Smooth muscle cell (in vitro differentiated cells): Measurements from ENCODE around the gene SLC30A9. TPM values are rescaled to one million over a fixed set of nuclear protein-coding genes. Genes with fewer than 3 reads are reported as not detected.

Experiments
- DNase-seq: peaks from one replicate; lab custom pipeline; 2025; ENCODE audit not compliant: unreplicated experiment; lab: John Stamatoyannopoulos, UW
- H2AFZ ChIP-seq: fragments of 200-600 bp; sonication (generic); 2 replicates; pipeline ENCODE4 v1.6.0; 2016; ENCODE audit warnings: antibody characterized with exemption, low read depth, mild to moderate bottlenecking
- H3F3A ChIP-seq: fragments of 200-600 bp; sonication (generic); 2 replicates; pipeline ENCODE4 v1.6.0; 2017; ENCODE audit warnings: antibody characterized with exemption, low read depth
- H3K27ac ChIP-seq: fragments of 200-600 bp; sonication (generic); 2 replicates; pipeline ENCODE4 v1.5.1; 2016; ENCODE audit warnings: low read depth, mild to moderate bottlenecking
- H3K27me3 ChIP-seq: fragments of 200-600 bp; sonication (generic); 2 replicates; pipeline ENCODE4 v1.6.1; 2016; ENCODE audit warnings: low read depth, mild to moderate bottlenecking
- H3K36me3 ChIP-seq: fragments of 200-600 bp; sonication (generic); 2 replicates; pipeline ENCODE4 v1.5.1; 2016; ENCODE audit warnings: low read depth
- H3K4me1 ChIP-seq: fragments of 200-600 bp; sonication (generic); 2 replicates; pipeline ENCODE4 v1.5.1; 2016; ENCODE audit warnings: low read depth
- H3K4me2 ChIP-seq: fragments of 200-600 bp; sonication (generic); 2 replicates; pipeline ENCODE4 v1.6.0; 2016; ENCODE audit warnings: mild to moderate bottlenecking
- H3K4me3 ChIP-seq: fragments of 200-600 bp; sonication (generic); 2 replicates; pipeline ENCODE4 v1.5.1; 2016; ENCODE audit warnings: mild to moderate bottlenecking
- H3K79me2 ChIP-seq: fragments of 200-600 bp; sonication (generic); 2 replicates; pipeline ENCODE4 v1.6.0; 2016; ENCODE audit warnings: low read depth, mild to moderate bottlenecking
- H3K9ac ChIP-seq: fragments of 200-600 bp; sonication (generic); 2 replicates; pipeline ENCODE4 v1.6.0; 2016; ENCODE audit warnings: low read depth
- H3K9me3 ChIP-seq: fragments of 200-600 bp; sonication (generic); replicated peaks from 2 replicates; pipeline ENCODE4 v1.5.1; 2016; ENCODE audit warnings: low read depth
- H4K20me1 ChIP-seq: fragments of 200-600 bp; sonication (generic); 2 replicates; pipeline ENCODE4 v1.6.0; 2016; ENCODE audit warnings: low read depth
- CTCF ChIP-seq: fragments of 200-600 bp; sonication (generic); IDR thresholded peaks from 2 replicates; pipeline ENCODE4 v1.5.1; 2017; ENCODE audit warnings: borderline replicate concordance, mild to moderate bottlenecking, antibody characterized with exemption; ENCODE audit not compliant: insufficient read depth, poor library complexity, severe bottlenecking
- WGBS: methylation state at CpG from one replicate; pipeline ENCODE4 v1.1.7; 2016; ENCODE audit warnings: low lambda C conversion rate; 5-methylcytosine and 5-hydroxymethylcytosine counted together
- polyA plus RNA-seq: library from polyadenylated mRNA; unstranded; fragments of >200 nt; fragmentation: Nextera tagmentation; extraction: Ambion mirVana; gene quantifications from 2 replicates; pipeline ENCODE4 v1.2.1, GENCODE V29; 2016
- total RNA-seq: library from RNA; depleted of rRNA; stranded (reverse); fragments of >200 nt; gene quantifications from 2 replicates; pipeline ENCODE4 v1.2.3, GENCODE V29; 2014

The SLC30A9 gene
- total and polyA plus RNA-seq, 2 experiments from 2014 or later = 41.3 to 73.1 TPM

- Histone ChIP-seq H3K4me2 (no peak overlapping the region), H3K9ac (no peak overlapping the region), H3K4me3 (no peak overlapping the region), H3K27me3 (no peaks in the 10 kb centered on the region), H2AFZ (no peak overlapping the region), H3F3A (no peaks in the 10 kb centered on the region), H4K20me1 (no peaks in the 10 kb centered on the region), H3K9me3 (no peaks in the 10 kb centered on the region), H3K79me2 (no peaks in the 10 kb centered on the region), H3K27ac (no peak overlapping the region), H3K36me3 (peaks cover 4% of the 10 kb centered on the region), H3K4me1 (no peaks in the 10 kb centered on the region)
- DNase-seq = no peak
- 78% methylated on average over 2 of the region's 2 CpGs for WGBS
- no peak for TF ChIP-seq CTCF
Observed at GRCh38 chr4:42066402-42066801, 76.1 kb downstream of the SLC30A9 start.

GRCh38 chr4:42067264-42067663 lies 76.9 kb downstream of the SLC30A9 start:
- no peak for TF ChIP-seq CTCF
- Histone ChIP-seq H3K9ac (no peak overlapping the region), H2AFZ (no peak overlapping the region), H3K4me2 (no peak overlapping the region), H3F3A (no peaks in the 10 kb centered on the region), H3K9me3 (no peaks in the 10 kb centered on the region), H3K27ac (no peak overlapping the region), H3K4me3 (no peak overlapping the region), H3K79me2 (no peaks in the 10 kb centered on the region), H3K4me1 (no peaks in the 10 kb centered on the region), H3K36me3 (peaks cover 8% of the 10 kb centered on the region), H3K27me3 (no peaks in the 10 kb centered on the region), H4K20me1 (no peaks in the 10 kb centered on the region)
- 52% methylated on average over 2 of the region's 2 CpGs for WGBS
- no peak for DNase-seq

- Histone ChIP-seq H3K27ac (no peak overlapping the region), H3F3A (no peaks in the 10 kb centered on the region), H3K36me3 (peaks cover 10% of the 10 kb centered on the region), H3K79me2 (no peaks in the 10 kb centered on the region), H4K20me1 (no peaks in the 10 kb centered on the region), H3K4me3 (no peak overlapping the region), H3K9ac (no peak overlapping the region), H3K9me3 (no peaks in the 10 kb centered on the region), H3K4me2 (no peak overlapping the region), H2AFZ (no peak overlapping the region), H3K27me3 (no peaks in the 10 kb centered on the region), H3K4me1 (no peaks in the 10 kb centered on the region)
- DNase-seq = no peak
- TF ChIP-seq CTCF = no peak
- 83% methylated on average over 4 of the region's 4 CpGs for WGBS
Observed at GRCh38 chr4:42070463-42070862, 80.1 kb downstream of the SLC30A9 start.

- Histone ChIP-seq H3K4me3 (no peak overlapping the region), H3K79me2 (no peaks in the 10 kb centered on the region), H4K20me1 (no peaks in the 10 kb centered on the region), H3K4me1 (no peaks in the 10 kb centered on the region), H2AFZ (no peak overlapping the region), H3K9ac (no peak overlapping the region), H3K27ac (no peak overlapping the region), H3K4me2 (no peak overlapping the region), H3K9me3 (no peaks in the 10 kb centered on the region), H3K36me3 (peaks cover 13% of the 10 kb centered on the region), H3F3A (no peaks in the 10 kb centered on the region), H3K27me3 (no peaks in the 10 kb centered on the region)
- DNase-seq = no peak
- 87% methylated on average over 1 of the region's 1 CpG for WGBS
- TF ChIP-seq CTCF = no peak
Observed at GRCh38 chr4:42074294-42074693, 84.0 kb downstream of the SLC30A9 start.
